ENCODE measurements around the gene RBM20. TPM values are rescaled to one million over a fixed set of nuclear protein-coding genes. Genes with fewer than 3 reads are reported as not detected.

RBM20 gene
- under 0.01 TPM in 1 of 2 replicates, not detected in the other for total RNA-seq

GRCh38 chr10:110643653-110644597, at the start of gene RBM20:
RBM20 (plus strand) TSS chr10:110644336; CDS start chr10:110644455, 119 bp downstream.

GRCh38 chr10:110871298-110872084, 227.4 kb downstream of the RBM20 start, which contains the start of gene PDCD4:
PDCD4 (plus strand) TSS chr10:110871928; CDS start chr10:110876028, 4,100 bp downstream.

Other genes starting within 250 kb of the RBM20 start
- 6.3 and 6.5 TPM in 2 replicates for gene DUSP5, start 146.4 kb upstream of the RBM20 start, total RNA-seq
- 17.1 and 20.5 TPM in 2 replicates for gene SMC3, start 76.6 kb upstream of the RBM20 start, total RNA-seq
- gene PDCD4, start 227.6 kb downstream of the RBM20 start, total RNA-seq = 86.2 and 168 TPM in 2 replicates